HepG2 (cell line): ENCODE measurements around the gene CHDH. TPM values are rescaled to one million over a fixed set of nuclear protein-coding genes. Genes with fewer than 3 reads are reported as not detected.
A peak's percentile ranks its signal among the peaks of the same experiment; 100 is the strongest.

Experiments
- GTF3A ChIP-seq: sonication (generic); formaldehyde crosslinking; conservative IDR thresholded peaks from 2 replicates; pipeline ENCODE4 v1.4.0; 2020; ENCODE audit warnings: mild to moderate bottlenecking, missing genetic modification reagents
- MIER3 ChIP-seq: IDR thresholded peaks from 2 replicates; pipeline ENCODE4 v1.6.1; 2016; ENCODE audit warnings: missing compliant biosample characterization, borderline replicate concordance
- MLLT10 ChIP-seq: sonication (generic); formaldehyde crosslinking; IDR thresholded peaks from 2 replicates; pipeline ENCODE4 v1.4.0; 2020; ENCODE audit warnings: missing genetic modification reagents
- RERE ChIP-seq: IDR thresholded peaks from 2 replicates; pipeline ENCODE4 v1.6.1; 2016; ENCODE audit warnings: low read depth, missing genetic modification reagents, missing compliant biosample characterization
- ZNF234 ChIP-seq: sonication (generic); formaldehyde crosslinking; conservative IDR thresholded peaks from 2 replicates; pipeline ENCODE4 v1.5.1; 2020; ENCODE audit warnings: mild to moderate bottlenecking, missing genetic modification reagents
- ZNF550 ChIP-seq: sonication (generic); formaldehyde crosslinking; IDR thresholded peaks from 2 replicates; pipeline ENCODE4 v1.4.0; 2020; ENCODE audit warnings: mild to moderate bottlenecking, missing genetic modification reagents, borderline replicate concordance
- ZNF564 ChIP-seq: sonication (generic); formaldehyde crosslinking; IDR thresholded peaks from 2 replicates; pipeline ENCODE4 v1.8.1; 2023; ENCODE audit warnings: mild to moderate bottlenecking, missing genetic modification reagents
- ZNF609 ChIP-seq: sonication (generic); formaldehyde crosslinking; IDR thresholded peaks from 2 replicates; pipeline ENCODE4 v1.4.0; 2020; ENCODE audit warnings: mild to moderate bottlenecking, missing genetic modification reagents, borderline replicate concordance
- ZNF616 ChIP-seq: sonication (generic); formaldehyde crosslinking; IDR thresholded peaks from 2 replicates; pipeline ENCODE4 v1.5.0; 2020; ENCODE audit warnings: low read depth, mild to moderate bottlenecking, missing genetic modification reagents
- ZNF709 ChIP-seq: sonication (generic); formaldehyde crosslinking; IDR thresholded peaks from 2 replicates; pipeline ENCODE4 v1.5.0; 2020; ENCODE audit warnings: mild to moderate bottlenecking, missing genetic modification reagents
- polyA plus RNA-seq, 8 experiments: library from polyadenylated mRNA; depleted of rRNA in 3 of 8; stranded (reverse) in 7 of 8; unstranded in 1 of 8; fragments of >200 nt; fragmentation: Illumina TruSeq in 4 of 8; extraction: Trizol in 4 of 8; gene quantifications; 2 replicates each; pipeline versions ENCODE4 v1.2.1 to v1.2.3, GENCODE V29; 2011 to 2016; ENCODE audit warnings: low read depth in 4 of 8, missing spikeins in 1 of 8, mixed read lengths in 1 of 8; ENCODE audit not compliant: insufficient read depth in 1 of 8
- total RNA-seq, 5 experiments: library from RNA; depleted of rRNA; stranded (reverse); fragments of >200 nt; fragmentation: Illumina TruSeq; extraction: Trizol; gene quantifications; 2 replicates each; pipeline ENCODE4 v1.2.3, GENCODE V29; 2016; ENCODE audit warnings: low read depth in 1 of 5
- TF ChIP-seq, protein P1 (sequence below): sonication (generic); formaldehyde crosslinking; IDR thresholded peaks from 2 replicates; pipeline ENCODE4 v1.4.0; 2020; ENCODE audit warnings: missing genetic modification reagents

CHDH gene
- total and polyA plus RNA-seq, 2 of the 13 experiments (the other 11 are each of a cell fraction or from before 2014, with no cell fraction given): 28.1 to 48.9 TPM

GRCh38 chr3:53843195-53844177, 2.7 kb downstream of the CHDH start (continued):
- no peak for TF ChIP-seq ZNF616 (CRISPR knock-in tag)
- TF ChIP-seq, protein P1, sequence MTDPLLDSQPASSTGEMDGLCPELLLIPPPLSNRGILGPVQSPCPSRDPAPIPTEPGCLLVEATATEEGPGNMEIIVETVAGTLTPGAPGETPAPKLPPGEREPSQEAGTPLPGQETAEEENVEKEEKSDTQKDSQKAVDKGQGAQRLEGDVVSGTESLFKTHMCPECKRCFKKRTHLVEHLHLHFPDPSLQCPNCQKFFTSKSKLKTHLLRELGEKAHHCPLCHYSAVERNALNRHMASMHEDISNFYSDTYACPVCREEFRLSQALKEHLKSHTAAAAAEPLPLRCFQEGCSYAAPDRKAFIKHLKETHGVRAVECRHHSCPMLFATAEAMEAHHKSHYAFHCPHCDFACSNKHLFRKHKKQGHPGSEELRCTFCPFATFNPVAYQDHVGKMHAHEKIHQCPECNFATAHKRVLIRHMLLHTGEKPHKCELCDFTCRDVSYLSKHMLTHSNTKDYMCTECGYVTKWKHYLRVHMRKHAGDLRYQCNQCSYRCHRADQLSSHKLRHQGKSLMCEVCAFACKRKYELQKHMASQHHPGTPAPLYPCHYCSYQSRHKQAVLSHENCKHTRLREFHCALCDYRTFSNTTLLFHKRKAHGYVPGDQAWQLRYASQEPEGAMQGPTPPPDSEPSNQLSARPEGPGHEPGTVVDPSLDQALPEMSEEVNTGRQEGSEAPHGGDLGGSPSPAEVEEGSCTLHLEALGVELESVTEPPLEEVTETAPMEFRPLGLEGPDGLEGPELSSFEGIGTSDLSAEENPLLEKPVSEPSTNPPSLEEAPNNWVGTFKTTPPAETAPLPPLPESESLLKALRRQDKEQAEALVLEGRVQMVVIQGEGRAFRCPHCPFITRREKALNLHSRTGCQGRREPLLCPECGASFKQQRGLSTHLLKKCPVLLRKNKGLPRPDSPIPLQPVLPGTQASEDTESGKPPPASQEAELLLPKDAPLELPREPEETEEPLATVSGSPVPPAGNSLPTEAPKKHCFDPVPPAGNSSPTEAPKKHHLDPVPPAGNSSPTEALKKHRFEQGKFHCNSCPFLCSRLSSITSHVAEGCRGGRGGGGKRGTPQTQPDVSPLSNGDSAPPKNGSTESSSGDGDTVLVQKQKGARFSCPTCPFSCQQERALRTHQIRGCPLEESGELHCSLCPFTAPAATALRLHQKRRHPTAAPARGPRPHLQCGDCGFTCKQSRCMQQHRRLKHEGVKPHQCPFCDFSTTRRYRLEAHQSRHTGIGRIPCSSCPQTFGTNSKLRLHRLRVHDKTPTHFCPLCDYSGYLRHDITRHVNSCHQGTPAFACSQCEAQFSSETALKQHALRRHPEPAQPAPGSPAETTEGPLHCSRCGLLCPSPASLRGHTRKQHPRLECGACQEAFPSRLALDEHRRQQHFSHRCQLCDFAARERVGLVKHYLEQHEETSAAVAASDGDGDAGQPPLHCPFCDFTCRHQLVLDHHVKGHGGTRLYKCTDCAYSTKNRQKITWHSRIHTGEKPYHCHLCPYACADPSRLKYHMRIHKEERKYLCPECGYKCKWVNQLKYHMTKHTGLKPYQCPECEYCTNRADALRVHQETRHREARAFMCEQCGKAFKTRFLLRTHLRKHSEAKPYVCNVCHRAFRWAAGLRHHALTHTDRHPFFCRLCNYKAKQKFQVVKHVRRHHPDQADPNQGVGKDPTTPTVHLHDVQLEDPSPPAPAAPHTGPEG (CRISPR knock-in tag): peak; percentile 7; the same call in 1 of the 2 replicates
- 0 out of 2 replicates have a peak, but pooled peaks have one; percentile 3 for TF ChIP-seq ZNF609 (CRISPR knock-in tag)
- no peak for TF ChIP-seq ZNF709 (CRISPR knock-in tag)
- no peak for TF ChIP-seq RERE (CRISPR knock-in tag)
- no peak for TF ChIP-seq ZNF564 (CRISPR knock-in tag)
- TF ChIP-seq MIER3 (CRISPR knock-in tag): 0 out of 2 replicates have a peak, but pooled peaks have one; percentile 14
- TF ChIP-seq GTF3A (CRISPR knock-in tag): no peak
- no peak for TF ChIP-seq ZNF550 (CRISPR knock-in tag)
- TF ChIP-seq MLLT10 (CRISPR knock-in tag): no peak
- TF ChIP-seq ZNF234 (CRISPR knock-in tag): no peak
